ENCODE results near the gene IGSF21.

GRCh38 chr1:18151436-18152122 lies 44.0 kb downstream of the IGSF21 start:
- no peak for TF ChIP-seq CTCF (IDR thresholded peaks at IDR 0.05; ENCODE audit: low read depth, low read length, poor library complexity, severe bottlenecking)
- TF ChIP-seq EZH2phosphoT487 (IDR thresholded peaks at IDR 0.05; ENCODE audit: borderline replicate concordance, low read length) = no peak
